Stimulated activated CD8-positive, alpha-beta memory T cell treated with anti-CD3 and anti-CD28 coated beads, Interleukin-15, amount 100 ng/mL, for 24 hours (primary cell): Measurements from ENCODE around the gene MAMDC4.
A peak's percentile ranks its signal among the peaks of the same experiment; 100 is the strongest.
"Not testable (repeated sequence)": the region's sequence is repeated elsewhere in the genome, so short reads cannot be mapped to it uniquely, and the experiment has no call there.

Experiments
- DNase-seq: peaks from one replicate; pipeline ENCODE4 v3.0.0-alpha.2; 2020; ENCODE audit warnings: low read depth

The MAMDC4 gene

GRCh38 chr9:136839229-136840139 is 12.7 kb upstream of the MAMDC4 start:
- no peak for DNase-seq

- DNase-seq = no peak
Measured at GRCh38 chr9:136840140-136840876, 11.8 kb upstream of the MAMDC4 start.

GRCh38 chr9:136840877-136841645 is 11.1 kb upstream of the MAMDC4 start:
- no peak for DNase-seq

DNA sequence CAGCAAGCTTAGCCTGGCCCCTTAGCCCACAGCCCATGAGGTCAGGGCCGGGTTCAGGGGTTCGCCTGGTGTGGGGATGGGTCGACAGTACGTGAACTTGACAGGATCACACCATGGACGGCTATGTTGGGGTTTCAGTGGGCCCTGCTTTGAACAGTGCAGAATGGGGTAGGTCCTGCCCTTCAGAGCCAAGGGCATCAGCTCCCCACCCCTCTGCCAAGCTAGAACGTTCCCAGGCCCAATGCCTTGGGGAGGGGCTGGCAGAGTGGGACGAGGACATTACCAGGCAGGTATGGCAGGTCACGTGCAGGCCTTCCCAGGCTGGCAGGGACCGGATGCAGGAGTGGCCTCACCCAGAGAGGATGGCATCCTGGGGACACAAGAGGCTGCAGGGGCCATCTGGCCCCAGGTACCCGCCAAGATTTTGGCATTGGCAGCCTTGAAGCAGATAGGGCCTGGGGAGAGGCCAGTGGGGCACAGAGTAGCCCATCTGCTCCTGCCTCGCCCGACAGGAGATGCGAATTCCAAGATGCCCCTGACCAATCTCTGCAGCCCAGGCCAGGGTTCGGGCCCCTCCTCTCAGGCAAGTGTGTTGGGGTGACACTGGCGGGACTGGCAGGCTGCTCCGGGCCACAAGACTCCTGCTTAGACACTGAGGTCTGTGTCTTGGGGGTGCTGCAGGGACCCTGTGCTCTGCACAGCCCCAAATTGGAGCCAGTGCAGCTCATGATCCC is 10.3 kb upstream of the MAMDC4 start:
- DNase-seq = not testable (repeated sequence)

- DNase-seq = peak; percentile 50
Measured at GRCh38 chr9:136842380-136842948, 9.7 kb upstream of the MAMDC4 start, which contains the start of gene AJM1. TSS of gene AJM1 (plus strand) at chr9:136842478. CDS start at chr9:136844415, 1,937 bp downstream.

GRCh38 chr9:136843159-136843800 is 8.9 kb upstream of the MAMDC4 start:
- not testable (repeated sequence) for DNase-seq

GRCh38 chr9:136843801-136844740 is 8.1 kb upstream of the MAMDC4 start:
- peak; percentile 43 for DNase-seq

DNA sequence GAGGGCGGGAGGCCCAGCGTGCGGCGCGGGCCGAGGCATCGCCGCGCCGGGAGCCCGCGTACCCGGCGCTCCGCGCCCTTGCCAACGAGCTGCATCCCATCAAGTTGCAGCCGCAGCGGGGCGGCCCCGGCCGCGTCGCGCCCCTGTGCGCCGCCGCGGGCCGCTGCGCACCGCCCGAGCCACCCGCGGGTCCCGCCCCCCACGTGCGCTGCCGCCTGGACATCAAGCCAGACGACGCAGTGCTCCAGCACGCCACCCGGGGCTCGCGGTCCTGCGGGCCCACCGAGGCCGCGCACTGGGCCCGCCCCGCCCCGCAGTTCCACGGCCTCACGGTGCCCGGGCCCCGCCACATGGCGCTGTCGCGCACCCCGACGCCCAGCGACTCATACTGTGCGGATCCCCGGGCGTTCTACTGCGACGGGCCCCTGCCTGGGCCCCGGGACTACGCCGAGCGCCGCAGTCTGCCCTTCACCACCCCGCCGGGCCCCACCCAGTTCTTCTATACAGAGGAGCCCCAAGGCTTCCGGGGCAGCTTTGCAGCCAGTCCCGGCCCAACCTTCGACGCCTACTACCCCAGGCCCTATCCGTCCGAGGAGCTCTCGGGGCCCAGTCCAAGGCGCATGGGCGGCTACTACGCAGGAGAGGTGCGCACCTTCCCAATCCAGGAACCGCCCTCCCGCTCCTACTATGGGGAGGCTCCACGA is 7.2 kb upstream of the MAMDC4 start:
- no peak for DNase-seq

DNA sequence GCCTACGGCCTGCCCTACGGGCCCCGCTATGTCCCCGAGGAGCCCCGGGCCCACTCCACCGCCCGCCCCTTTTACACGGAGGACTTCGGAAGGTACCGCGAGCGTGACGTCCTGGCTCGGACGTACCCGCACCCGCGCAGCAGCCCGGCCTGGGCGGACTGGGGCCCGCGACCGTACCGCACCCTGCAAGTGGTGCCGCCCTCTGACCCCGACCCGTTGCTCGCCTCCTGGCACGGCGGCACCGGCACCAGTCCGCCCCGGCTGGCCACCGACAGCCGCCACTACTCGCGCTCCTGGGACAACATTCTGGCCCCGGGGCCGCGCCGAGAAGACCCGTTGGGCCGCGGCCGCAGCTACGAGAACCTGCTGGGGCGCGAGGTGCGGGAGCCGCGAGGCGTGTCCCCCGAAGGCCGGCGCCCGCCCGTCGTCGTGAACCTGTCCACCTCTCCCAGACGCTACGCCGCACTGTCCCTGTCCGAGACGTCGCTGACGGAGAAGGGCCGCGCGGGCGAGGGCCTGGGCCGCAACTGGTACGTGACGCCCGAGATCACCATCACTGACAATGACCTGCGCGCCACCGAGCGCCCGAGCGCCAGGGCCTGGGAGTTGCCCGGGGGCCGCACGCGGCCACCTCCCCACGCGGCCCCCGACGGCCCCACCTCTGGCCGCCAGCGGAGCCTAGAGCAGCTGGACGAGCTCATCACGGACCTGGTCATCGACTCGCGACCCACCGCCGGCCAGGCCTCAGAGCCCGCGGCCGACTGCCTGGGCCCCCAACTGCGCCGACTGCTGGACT is 6.5 kb upstream of the MAMDC4 start:
- DNase-seq = no peak

GRCh38 chr9:136846376-136847087 is 5.6 kb upstream of the MAMDC4 start:
- DNase-seq = no peak

DNA sequence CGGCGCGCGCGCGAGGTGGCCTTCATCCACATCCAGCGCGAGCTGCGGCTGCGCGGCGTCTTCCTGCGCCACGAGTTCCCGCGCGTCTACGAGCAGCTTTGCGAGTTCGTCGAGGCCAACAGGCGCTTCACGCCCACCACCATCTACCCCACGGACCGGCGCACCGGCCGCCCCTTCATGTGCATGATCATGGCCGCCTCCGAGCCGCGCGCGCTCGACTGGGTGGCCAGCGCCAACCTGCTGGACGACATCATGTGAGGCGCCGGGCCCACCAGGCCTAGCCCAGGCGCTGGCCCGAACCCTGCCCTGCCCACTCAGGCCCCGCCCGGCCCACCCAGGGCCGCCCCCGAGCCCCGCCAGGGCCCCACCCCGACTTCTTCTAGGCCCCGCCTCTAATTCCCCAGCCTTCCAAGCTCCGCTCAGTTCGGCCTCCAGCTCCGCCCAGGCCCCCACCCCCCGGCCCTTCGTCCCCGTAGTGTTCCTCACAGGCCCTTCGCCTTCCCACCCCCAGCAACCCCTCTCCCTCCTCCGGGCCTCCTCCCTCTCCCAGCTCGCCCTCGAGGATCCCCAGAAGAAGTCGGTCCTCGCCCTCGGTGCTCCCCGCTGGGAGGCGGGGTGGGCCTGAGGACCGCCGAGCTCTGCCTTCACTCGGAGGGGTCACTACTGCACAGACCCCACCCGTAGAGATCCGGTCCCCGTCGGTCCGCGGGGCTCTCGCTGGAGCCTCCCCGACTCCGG is 4.9 kb upstream of the MAMDC4 start:
- no peak for DNase-seq

- DNase-seq = peak; percentile 39
Measured at GRCh38 chr9:136847826-136848392, 4.2 kb upstream of the MAMDC4 start.

DNA sequence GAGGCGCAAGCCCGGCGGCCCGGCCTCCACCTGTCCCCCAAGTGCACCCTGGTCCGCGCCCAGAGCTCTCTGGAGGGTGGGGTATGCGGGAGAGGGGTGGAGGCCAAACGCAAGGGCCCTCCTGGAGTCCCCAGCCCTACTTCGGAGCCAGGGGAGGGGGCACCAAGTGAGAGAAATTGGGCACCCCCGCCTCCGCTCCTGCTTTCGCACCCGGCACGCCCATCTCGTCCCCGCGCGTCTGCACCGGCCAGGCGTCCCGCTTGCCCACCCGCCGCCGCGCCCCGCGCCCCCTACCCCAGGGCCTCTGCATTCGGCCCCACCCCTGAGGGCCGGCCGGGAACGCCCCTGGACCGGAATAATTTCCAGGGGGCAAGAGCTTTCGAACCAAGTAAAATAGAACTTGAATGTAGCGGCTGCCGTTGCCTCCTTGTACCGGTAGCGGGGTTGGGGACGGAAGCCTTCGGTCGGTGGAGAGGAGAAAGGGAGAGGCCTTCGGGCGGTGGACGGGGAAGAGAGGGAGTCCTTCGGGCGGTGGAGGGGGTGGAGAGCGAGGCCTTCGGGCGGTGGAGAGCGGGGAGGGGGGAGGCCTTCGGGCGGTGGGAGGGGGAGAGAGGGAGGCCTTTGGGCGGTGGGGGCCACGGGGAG is 3.6 kb upstream of the MAMDC4 start:
- DNase-seq = no peak

DNA sequence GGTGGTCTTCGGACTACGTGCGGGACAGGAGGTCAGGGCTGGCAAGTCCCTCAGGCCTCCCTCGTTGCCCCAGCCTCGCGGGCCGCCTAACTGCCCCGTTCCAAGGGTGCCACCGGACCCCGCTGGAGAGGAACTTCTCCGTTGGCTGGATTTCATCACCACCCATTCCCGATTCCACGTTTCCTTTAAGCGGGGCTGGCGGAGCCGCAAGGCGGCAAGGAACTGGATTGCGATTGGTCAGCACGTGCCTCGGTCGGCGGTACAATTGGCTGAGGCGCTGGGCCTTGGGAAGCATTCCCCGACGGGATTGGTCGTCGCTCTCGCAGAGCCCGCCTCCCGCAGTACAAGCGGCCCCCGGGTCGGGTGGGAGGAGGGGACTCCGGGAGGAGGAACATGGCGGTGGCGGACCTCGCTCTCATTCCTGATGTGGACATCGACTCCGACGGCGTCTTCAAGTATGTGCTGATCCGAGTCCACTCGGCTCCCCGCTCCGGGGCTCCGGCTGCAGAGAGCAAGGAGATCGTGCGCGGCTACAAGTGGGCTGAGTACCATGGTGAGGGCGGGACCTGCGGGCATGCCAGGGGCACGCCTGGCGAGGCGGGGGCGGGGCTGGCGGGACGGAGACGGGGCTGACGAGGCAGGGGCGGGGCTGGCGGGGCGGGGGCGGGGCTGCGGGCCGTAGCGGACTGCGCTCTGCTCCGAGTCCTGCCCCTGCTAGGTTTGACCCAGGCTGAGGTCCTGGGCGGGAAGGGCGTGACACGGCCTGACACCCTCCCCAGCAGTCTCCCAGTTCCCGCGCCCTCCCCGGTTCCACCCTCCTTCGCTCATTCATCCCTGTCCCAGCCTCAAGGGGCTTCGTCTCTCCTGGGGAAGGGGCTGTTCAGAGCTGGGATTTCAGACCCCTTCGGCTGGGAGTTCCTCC is 2.8 kb upstream of the MAMDC4 start, which contains the start of gene PHPT1:
Gene PHPT1, plus strand, starts transcription at position 372 of the 922 bp plus-strand sequence. Its CDS starts 22 bp downstream, at position 394.
- peak; percentile 84 for DNase-seq
